ENCODE results near the gene ZHX3.

DNA sequence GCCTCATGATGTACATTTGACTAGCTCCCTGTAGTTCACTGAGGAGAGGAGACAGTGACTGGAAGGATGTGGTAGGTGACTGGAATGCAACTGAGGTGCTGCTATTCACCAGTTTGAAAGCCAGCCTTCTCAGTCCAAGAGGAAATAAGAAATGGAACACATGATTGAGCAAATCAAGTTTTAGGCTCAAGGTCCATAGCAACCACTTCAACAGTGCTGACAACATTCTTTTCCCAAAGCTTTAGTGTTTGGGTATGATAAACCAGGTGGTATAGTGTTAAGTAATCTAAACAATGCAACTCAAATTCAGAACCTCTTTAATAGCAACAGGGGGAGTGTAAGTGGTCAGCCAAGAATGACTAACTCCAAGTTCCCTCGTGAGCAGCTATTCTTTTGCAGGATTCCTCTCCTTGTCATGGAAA is 9.2 kb downstream of the ZHX3 start:
- TF ChIP-seq POLR2AphosphoS5 (IDR thresholded peaks at IDR 0.05) = no peak
- TF ChIP-seq, protein P1, sequence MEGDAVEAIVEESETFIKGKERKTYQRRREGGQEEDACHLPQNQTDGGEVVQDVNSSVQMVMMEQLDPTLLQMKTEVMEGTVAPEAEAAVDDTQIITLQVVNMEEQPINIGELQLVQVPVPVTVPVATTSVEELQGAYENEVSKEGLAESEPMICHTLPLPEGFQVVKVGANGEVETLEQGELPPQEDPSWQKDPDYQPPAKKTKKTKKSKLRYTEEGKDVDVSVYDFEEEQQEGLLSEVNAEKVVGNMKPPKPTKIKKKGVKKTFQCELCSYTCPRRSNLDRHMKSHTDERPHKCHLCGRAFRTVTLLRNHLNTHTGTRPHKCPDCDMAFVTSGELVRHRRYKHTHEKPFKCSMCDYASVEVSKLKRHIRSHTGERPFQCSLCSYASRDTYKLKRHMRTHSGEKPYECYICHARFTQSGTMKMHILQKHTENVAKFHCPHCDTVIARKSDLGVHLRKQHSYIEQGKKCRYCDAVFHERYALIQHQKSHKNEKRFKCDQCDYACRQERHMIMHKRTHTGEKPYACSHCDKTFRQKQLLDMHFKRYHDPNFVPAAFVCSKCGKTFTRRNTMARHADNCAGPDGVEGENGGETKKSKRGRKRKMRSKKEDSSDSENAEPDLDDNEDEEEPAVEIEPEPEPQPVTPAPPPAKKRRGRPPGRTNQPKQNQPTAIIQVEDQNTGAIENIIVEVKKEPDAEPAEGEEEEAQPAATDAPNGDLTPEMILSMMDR (IDR thresholded peaks at IDR 0.05 in 8 of 11, conservative IDR thresholded peaks at IDR 0.05 in 3 of 11) = no peak

Measured in spleen (tissue), 7 donors.